ENCODE data around the gene STK10. TPM values are rescaled to one million over a fixed set of nuclear protein-coding genes. Genes with fewer than 3 reads are reported as not detected.

The STK10 gene
- total and polyA plus RNA-seq, 4 donors, result 17.2 to 65.4 (median 43.6) TPM

- peak overlapping the region; percentile 80 to 94 for H3K27ac ChIP-seq (ENCODE audit: low read depth in 1 of 2, low read length in 1 of 2)
- peaks cover 0 to 16% (median 4%) of the 10 kb centered on the region in 5 donors for H3K4me1 ChIP-seq (ENCODE audit: control insufficient read depth in 5 of 5, insufficient read depth in 5 of 5, low read length in 5 of 5)
- whole genome bisulfite sequencing, 2 donors, result 0% methylated on average over 64 to 66 of the region's 66 CpGs
- no peaks in the 10 kb centered on the region for H3K9me3 ChIP-seq (ENCODE audit: control insufficient read depth in 4 of 4, insufficient read depth in 3 of 4, low read length in 3 of 4)
- peak overlapping the region; percentile 57 for H3K4me3 ChIP-seq
- no peaks in the 10 kb centered on the region for H3K27me3 ChIP-seq (ENCODE audit: control insufficient read depth in 3 of 3, insufficient read depth in 3 of 3, low read length in 2 of 3)
- ATAC-seq (ENCODE audit: insufficient read depth, low FRiP score), result peak; percentile 27
- TF ChIP-seq, protein P1, sequence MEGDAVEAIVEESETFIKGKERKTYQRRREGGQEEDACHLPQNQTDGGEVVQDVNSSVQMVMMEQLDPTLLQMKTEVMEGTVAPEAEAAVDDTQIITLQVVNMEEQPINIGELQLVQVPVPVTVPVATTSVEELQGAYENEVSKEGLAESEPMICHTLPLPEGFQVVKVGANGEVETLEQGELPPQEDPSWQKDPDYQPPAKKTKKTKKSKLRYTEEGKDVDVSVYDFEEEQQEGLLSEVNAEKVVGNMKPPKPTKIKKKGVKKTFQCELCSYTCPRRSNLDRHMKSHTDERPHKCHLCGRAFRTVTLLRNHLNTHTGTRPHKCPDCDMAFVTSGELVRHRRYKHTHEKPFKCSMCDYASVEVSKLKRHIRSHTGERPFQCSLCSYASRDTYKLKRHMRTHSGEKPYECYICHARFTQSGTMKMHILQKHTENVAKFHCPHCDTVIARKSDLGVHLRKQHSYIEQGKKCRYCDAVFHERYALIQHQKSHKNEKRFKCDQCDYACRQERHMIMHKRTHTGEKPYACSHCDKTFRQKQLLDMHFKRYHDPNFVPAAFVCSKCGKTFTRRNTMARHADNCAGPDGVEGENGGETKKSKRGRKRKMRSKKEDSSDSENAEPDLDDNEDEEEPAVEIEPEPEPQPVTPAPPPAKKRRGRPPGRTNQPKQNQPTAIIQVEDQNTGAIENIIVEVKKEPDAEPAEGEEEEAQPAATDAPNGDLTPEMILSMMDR (IDR thresholded peaks at IDR 0.05; ENCODE audit: control extremely low read depth, extremely low read depth), result no peak
- peak; percentile 25 to 38 (median 36) for DNase-seq
- H3K36me3 ChIP-seq (ENCODE audit: control insufficient read depth in 4 of 4, insufficient read depth in 4 of 4, low read length in 4 of 4), result no peaks in the 10 kb centered on the region
- peak overlapping the region; percentile 16 to 48 for H3K9ac ChIP-seq (ENCODE audit: insufficient read depth in 1 of 2, low read length in 2 of 2)
Measured at GRCh38 chr5:172187118-172188032, 649 bp downstream of the STK10 start.

- Histone ChIP-seq H3K27me3 (ENCODE audit: control insufficient read depth in 3 of 3, insufficient read depth in 3 of 3, low read length in 2 of 3) (no peaks in the 10 kb centered on the region), H3K9ac (ENCODE audit: insufficient read depth in 1 of 2, low read length in 2 of 2) (no peak overlapping the region), H3K4me1 (ENCODE audit: control insufficient read depth in 5 of 5, insufficient read depth in 5 of 5, low read length in 5 of 5) (peaks cover 0 to 16% (median 4%) of the 10 kb centered on the region in 5 donors)
Measured at GRCh38 chr5:172186114-172186695, 1.8 kb downstream of the STK10 start.

GRCh38 chr5:172185096-172185461 is 2.9 kb downstream of the STK10 start:
- Histone ChIP-seq H3K27me3 (ENCODE audit: control insufficient read depth in 3 of 3, insufficient read depth in 3 of 3, low read length in 2 of 3) (no peaks in the 10 kb centered on the region), H3K4me3 (no peak overlapping the region), H3K9ac (ENCODE audit: insufficient read depth in 1 of 2, low read length in 2 of 2) (no peak overlapping the region), H3K9me3 (ENCODE audit: control insufficient read depth in 4 of 4, insufficient read depth in 3 of 4, low read length in 3 of 4) (no peaks in the 10 kb centered on the region), H3K36me3 (ENCODE audit: control insufficient read depth in 4 of 4, insufficient read depth in 4 of 4, low read length in 4 of 4) (no peaks in the 10 kb centered on the region), H3K27ac (ENCODE audit: low read depth in 1 of 2, low read length in 1 of 2) (peak overlapping the region in 1 of 2 donors; percentile 80), H3K4me1 (ENCODE audit: control insufficient read depth in 5 of 5, insufficient read depth in 5 of 5, low read length in 5 of 5) (peaks cover 0 to 16% (median 4%) of the 10 kb centered on the region in 5 donors)
- DNase-seq (no peak), ATAC-seq (ENCODE audit: insufficient read depth, low FRiP score) (no peak)
- 43 to 53% methylated on average over 10 of the region's 10 CpGs for WGBS, 2 donors
- TF ChIP-seq, protein P1 (IDR thresholded peaks at IDR 0.05; ENCODE audit: control extremely low read depth, extremely low read depth), result no peak

More at GRCh38 chr5:172186114-172186695, 1.8 kb downstream of the STK10 start:
- no peaks in the 10 kb centered on the region for H3K36me3 ChIP-seq (ENCODE audit: control insufficient read depth in 4 of 4, insufficient read depth in 4 of 4, low read length in 4 of 4)
- H3K4me3 ChIP-seq, result peak overlapping the region; percentile 57
- TF ChIP-seq, protein P1 (IDR thresholded peaks at IDR 0.05; ENCODE audit: control extremely low read depth, extremely low read depth), result no peak
- DNase-seq (no peak), ATAC-seq (ENCODE audit: insufficient read depth, low FRiP score) (no peak)
- H3K9me3 ChIP-seq (ENCODE audit: control insufficient read depth in 4 of 4, insufficient read depth in 3 of 4, low read length in 3 of 4), result no peaks in the 10 kb centered on the region
- H3K27ac ChIP-seq (ENCODE audit: low read depth in 1 of 2, low read length in 1 of 2), result peak overlapping the region in 1 of 2 donors; percentile 80
- WGBS, 2 donors, result 49 to 73% methylated on average over 13 of the region's 13 CpGs
